NCI-H2227 treated with DMSO at 0.1 percent for 48 hours (cell line): ENCODE data around the gene LYL1.

Source experiments
- DNase-seq: peaks from one replicate; lab custom pipeline; 2025; lab: John Stamatoyannopoulos, UW

The LYL1 gene

DNA sequence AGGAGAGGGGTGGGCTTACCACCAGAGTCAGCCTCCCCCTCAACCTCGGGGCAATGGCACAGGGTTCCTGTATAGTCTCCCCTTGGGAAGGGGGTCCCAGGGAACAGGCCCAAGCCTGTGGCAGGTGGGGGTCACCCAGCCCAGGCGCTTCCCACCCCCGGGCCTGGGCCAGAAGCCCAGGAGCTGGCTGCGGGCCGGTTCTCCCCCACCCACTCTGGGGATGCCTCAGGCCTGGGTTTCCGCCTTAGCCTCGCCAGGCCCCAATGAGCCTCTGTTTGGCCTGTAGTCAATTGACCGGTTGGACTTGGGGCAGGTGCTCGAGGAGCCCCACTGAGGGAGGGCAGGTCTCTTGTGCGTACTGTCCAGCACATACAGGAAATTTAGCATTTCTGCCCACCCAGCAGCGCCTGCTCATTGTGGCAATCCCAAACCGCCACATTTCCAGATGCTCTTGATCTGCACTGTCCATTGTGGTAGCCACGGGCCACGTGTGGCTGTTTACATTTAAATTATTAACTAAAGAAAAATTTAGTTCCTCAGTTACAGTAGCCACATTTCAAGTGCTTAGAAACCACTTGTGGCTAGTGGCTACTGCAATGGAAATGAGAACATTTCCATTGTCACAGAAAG, 9.9 kb downstream of the LYL1 start:
- no peak for DNase-seq

DNA sequence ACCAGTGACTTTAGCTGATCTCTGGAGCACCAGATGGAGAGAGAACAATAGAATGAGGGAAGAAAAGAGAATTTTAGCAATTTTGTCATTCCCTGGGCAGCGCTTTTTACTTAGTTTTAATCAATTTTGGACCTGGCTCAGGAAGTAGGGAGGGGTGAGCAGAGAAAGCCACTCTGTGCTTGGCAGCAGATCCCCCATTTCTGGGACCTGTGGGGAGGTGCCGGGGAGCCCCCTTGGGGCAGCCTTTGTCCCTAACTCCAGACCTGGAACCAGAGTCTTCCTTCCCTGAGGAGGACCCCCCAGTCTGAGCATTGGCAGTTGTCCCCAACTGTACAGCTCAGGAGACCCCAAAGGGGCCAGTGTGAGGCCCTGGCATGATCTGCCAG, 10.5 kb downstream of the LYL1 start:
- no peak for DNase-seq

DNA sequence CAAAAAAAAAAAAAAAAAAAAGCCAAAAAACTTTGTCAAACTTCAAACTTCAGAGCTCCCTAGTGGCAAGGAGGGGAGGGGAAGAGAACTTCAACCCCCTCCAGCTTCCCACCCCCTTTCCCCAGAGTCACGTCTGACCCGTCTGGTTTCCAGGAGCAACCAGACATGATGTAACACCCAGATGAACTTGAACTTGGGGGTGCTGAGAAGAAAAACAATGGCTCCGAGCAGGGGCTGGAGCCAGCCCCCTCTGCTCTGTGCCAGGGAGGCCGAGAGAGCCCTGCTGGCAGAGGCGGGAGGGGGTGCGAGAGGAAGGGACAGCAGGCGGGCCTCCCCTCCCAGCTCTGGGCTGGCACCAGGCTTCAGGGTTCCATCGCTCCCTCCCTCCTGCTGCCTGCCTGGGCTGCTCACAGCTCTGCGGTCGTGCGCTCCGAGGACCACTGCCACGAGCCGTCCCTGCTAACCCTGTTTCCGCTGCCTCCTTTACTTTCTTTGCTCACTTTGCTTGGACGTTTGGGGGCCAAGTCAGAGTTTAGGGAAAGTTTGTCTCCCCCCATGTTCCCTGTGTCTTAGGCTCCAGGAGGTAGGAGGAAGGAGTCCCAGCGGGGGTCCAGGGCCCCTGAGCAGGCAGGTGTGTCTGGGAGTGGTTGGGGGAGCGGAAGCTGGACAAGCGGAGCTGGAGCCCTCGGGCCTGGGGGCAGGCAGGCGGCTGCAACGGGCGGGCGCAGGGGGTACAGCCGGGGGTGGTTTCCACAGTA, 11.1 kb downstream of the LYL1 start:
- DNase-seq = no peak

DNA sequence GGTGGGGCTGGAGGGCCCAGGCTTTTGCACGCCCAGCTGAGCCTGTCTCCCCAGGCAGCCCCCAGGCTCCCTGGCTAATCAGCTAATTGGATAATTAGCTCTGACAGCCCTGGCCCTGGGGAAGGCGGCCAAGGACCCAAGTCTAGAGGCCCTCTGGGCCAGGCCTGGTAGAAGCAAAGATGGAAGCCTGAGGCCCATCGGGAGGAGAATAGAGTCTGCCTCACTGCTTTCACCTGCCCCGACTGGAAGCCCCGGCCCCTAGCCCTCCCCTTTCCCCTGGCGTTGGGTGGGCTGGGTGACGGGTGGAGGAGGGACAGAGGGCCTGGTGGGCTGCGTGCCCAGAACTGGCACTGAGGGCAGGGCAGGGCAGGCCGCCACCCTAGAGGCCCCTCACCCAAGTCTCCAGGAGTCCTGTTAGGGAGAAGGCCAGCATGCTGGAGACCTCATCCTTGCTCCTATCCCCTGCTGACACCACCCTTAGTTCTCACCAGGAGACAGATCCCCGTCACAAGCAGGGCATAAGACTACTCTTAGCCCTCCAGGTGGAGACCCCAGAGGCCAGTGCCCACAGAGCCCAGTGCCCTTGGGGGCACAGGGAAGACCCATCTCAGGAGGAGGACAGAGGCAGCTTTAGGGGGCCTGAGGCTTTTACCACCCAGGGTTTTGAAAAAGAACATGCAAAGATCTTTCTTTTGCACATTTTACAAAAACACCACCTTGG, 12.0 kb downstream of the LYL1 start:
- DNase-seq = no peak

DNA sequence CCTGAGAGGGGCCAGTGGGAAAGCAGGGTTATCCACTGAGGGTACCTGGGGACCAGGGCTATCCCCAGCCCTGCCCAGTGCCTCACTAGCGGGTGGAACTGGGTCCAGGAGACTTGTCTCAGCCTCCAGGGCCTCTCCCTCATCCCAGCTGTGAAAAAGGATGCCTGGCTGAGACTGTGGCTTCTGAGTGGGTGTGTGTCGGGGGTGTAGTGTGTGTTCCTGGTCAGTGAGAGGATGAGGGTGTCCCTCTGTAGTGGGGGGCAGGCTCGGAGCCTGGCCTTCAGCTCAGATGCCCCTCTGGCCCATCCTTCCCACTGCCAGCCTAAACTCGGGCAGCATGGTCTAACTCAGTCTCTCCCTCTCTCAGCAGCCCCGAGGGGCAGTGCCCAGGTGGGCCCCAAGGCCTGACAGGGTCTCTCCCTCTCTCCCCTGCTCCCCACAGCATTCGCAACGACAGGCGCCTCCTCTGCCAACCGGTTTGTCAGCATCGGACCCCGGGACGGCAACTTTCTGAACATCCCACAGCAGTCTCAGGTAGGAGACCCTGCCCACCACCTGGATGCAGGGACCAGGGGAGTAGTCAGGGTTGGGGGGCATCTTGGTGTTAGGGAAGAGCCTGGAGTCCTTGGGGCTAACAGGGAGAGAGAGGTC, 12.7 kb downstream of the LYL1 start:
- no peak for DNase-seq

DNA sequence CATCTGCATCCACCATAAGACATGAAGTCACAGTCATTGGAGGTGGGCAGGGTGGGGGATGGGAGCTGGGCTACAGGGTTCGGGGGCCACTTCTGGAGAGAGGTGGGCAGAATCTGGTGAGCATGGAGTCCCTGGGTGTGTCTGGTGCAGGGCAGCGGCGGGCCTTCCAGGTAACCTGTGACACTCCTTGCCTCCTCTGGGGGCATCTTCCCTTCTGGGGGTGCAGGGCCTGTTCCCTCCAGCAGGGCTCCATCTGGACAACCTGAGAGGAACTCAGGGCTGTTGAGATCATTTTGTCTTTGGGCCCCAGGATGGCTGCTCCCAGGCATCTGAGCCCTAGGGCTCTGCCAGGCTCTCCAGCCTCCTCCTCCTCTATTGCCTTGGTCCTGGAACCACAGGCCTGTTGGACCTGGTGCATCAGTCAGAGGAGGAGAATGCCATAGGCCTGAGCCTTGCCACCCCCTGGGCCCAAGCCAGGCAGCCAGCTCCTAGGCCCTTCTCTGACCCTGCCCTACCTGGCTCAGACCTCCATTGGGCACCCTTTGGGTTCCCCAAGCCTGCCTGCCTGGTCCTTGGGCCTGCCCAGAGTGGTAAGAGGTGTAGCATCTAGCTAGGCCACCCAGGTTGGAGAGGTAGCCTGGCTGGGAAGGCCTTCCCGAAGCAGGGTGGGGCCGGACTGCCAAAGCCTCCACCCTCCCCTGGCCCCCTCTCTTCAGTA, 13.4 kb downstream of the LYL1 start:
- DNase-seq = no peak

DNA sequence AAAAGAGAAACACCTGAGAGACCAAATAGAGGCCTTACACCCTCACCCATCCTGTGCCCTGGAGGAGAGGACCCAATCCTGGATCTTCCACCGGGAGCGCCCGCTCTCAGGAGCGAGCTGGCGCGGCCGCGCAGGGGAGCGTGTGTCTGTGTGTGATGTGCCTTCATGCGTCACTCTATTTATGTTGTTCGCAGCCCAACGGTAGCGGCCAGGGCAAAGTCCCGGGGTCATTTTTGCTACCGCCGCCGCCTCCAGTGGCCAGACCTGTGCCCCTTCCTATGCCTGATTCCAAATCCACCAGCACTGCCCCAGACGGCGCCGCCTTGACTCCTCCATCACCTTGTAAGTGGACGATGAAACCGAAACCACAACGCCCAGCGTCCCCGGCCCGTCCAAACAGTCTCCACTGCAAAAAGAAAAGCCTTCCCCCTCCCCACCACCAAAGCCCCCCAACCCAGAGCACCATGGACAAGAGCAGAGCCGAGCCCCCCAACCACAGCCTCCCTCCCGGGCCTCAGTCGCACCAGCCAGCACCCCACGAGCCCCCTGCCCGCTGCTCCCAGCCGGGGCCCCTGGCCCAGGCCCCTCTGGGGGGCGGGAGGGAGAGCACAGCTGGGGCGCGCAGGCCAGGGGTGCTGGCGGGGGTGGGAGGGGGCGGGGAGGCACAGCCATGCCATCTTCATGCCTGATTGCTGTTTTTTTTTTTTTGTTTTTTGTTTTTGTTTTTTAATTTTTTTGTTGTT, 14.7 kb downstream of the LYL1 start:
- DNase-seq = no peak

DNA sequence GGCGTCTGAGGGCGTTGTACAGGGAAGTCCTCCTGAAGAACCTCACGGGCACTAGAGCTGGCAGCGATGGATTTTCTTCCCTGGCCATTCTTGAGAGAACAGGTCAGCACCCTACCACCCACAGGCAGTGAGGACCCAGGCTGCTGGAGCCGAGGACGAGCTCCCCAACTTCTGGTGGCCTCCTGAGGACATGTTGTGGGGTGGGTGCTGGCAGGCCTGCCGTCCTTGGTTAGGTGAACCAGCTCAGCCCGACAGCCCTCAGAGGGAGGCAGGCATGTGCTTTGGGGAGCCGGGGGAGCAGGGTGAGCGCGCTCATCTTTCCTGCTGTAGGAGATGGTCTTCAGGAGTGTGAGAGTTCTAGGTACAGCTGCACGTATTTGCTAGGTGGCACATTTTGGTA, 15.4 kb downstream of the LYL1 start:
- DNase-seq = no peak

DNA sequence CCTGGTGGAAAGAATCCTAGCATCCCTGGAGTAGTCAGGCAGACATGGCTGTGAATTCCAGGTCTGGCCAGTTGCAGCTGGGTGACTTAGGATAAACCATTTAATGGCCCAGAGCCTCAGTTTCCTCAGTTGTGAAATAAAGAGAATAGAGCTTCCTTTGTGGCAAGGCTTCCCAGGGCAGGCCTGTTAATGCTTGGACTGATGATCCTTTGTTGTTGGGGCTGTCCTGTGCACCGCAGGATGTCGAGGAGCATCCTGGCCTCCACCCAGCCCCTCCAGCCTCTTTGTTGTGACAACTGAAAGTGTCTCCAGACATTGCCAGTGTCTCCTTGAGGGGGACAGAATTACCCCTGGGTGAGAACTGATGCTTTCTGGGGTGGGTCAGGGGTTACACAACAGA, 16.3 kb downstream of the LYL1 start:
- no peak for DNase-seq

DNA sequence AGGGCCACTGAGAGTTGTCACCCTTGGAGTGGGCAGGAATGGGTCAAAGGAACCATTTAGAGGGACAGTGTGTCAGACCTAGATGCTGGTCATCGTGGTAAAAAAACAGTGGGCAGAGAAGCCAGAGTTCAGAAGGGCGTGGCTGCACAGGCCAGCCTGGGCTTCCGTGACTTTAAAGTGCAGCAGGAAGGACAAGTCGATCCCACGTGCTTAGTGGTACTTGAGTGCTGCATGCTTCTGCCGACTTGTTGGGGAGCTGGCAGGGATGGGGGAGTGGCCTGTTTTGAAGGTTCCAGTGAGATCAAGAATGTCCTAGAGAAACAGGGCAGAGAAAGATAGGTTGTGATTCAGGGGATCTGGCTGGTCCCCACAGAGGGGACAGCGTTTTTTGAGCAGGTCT, 17.0 kb downstream of the LYL1 start:
- no peak for DNase-seq

DNA sequence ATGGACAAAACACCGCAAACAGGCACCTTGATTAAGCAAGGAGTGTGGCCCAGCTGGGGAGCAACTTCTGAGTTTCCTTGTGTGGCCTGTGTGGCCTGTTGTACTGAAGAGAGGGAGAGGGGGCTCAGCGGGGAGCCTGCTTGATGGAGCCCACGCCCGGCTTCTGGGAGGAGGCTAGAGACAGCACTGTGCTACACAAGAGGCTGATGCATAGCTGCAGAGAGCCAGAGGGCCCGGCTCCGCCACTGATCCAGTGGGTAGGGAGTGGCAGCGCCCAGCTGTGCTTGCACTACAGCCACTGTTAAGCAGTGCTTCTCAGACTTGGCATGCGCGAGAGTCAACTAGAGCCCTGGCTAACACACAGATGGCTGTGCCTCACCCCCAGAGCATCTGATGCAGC, 19.0 kb downstream of the LYL1 start:
- DNase-seq = peak; percentile 17

DNA sequence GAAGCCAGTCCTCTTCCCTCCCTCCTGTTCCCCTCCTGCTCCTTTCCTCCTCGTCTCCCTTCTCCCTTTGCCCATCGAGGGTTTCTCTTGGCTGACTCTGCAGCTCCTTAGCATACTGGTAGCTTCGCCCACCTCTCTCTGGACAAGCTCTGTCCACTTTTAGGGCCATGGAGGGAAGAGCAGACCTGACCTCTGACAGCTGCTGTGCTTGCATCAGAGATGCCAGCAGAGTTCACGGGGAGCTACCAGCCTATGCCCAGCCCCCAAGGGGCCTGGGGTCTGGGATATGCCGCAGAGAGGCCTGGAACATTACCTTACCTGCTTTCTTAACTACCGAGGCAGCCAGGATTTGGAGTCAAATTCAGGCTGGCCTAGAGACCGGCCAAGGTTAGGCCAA, 19.7 kb downstream of the LYL1 start:
- DNase-seq = no peak

DNA sequence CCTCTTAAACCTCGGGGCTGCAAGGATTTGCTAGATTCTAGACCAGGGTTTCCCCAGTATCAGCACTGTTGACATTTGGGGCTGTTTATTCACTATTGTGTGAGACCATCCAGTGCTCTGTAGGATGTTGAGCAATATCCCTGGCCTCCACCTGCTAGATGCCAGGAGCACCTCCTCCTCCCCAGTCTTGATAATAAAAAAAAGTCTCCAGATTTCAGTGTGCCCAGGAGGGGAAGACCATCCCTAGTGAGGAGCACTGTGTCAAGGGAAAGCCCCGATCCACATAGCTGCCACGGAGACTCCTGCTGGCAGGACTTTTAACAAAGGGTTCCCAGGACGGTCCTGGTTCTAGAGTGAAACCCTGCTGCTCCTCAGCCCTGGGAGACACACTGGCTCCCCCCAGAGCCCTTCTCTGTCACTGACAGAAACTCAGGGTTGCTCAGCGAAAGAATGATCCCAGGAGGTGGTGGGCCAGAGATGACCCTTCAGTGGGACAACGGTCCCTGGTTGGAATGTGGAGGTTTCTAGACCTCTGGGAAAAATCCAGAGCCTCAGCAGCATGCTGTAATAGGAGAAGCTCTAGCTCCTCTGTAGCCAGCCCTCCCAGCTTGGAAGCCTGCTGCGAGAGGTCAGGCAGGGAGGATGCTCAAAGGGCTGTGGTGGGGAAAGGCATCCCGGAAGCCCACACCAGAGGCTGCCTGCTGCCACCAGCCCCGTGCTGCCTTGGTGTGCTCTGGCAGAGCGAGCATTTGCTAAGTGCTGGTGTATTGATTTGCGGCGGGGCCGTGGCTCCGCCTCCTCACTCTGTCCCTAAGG, 20.3 kb downstream of the LYL1 start:
- DNase-seq = peak; percentile 23

DNA sequence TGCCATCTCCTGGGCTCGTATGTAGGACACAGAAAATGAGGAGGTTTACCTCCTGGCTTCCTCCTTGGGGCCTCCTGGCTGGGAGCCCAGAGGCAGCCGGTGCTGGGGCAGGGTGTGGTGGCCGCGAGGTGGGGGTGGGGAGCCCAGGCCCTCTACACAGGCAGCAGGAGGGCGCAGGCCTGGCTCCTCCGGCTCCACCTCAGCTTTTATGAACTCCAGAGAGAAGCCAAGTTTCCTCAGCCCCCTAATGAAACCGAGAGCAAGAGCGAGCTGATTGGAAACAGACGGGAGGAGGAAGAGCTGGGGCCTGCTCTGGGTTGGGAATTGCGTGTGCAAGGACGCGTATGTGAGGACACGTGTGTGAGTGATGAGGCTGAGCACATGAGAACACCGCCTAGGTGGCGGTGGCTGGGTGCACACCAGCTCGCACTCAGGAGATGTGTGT, 23.1 kb downstream of the LYL1 start:
- DNase-seq = no peak

DNA sequence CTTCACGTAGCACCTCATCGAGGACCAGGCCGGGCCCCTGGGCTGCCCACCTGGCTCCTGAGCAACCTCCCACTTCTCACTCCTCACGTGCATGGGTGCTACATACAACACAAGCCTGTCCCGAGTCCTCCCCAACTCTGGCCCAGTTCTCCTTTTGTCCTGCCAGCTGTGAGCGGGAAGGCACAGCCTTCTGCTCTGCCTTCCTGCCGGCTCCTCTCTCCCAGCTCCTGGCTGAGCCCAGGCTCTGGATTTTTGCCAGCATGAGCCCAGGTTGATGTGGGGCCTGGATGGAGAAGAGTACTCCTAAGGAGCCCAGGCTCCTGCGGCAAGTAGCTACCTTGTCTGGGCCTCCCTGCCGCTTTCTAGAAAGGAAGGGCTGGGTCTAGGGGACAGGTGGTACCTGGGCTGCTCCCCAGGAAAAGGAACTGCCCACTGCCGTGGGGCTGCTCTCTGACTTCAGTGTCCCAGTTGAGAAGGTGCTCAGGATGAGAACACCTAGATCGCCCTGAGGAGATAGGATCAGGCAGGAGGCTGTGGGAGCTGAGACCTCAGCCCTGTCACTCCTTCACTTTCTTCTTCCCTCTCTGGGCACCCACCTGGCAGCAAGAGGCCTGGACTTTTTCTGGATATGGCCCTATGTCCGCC, 23.6 kb downstream of the LYL1 start:
- DNase-seq = no peak

DNA sequence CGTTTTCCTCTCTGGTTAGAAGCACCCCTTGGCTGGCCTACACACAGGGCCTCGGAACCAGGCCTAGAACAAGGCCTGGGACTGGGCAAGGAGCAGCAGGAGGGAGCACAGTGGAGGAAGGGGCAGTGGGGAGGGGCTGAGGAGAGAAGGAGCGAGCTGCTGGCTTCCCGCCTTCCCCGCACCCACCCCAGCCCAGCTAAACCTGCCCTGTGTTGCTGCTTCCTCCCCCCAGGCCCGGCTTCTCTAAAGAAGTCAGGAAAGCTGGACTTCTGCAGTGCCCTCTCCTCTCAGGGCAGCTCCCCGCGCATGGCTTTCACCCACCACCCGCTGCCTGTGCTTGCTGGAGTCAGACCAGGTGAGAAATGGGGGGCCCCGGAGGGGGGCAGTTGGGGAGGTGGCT, 24.3 kb downstream of the LYL1 start:
- DNase-seq = no peak

DNA sequence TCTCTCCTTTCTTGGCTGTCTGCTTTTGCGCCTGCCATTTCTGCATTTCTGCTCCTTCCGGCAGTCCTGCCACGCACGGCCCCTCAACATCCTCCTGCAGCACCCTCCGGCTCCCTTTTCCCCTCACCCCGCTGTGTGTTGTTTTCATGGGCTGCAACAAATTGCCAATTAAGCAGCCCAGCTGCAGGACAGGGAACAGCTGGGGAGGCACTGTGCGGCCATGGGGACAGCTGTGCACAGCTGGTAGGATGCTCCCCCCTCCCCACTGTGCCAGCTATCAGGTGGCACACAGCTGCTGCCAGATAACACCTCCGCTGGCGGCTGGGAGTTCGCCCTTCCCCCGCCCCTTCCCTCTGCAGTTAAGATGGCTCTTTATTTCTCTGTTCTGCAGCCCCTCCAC, 25.4 kb downstream of the LYL1 start:
- DNase-seq = no peak

DNA sequence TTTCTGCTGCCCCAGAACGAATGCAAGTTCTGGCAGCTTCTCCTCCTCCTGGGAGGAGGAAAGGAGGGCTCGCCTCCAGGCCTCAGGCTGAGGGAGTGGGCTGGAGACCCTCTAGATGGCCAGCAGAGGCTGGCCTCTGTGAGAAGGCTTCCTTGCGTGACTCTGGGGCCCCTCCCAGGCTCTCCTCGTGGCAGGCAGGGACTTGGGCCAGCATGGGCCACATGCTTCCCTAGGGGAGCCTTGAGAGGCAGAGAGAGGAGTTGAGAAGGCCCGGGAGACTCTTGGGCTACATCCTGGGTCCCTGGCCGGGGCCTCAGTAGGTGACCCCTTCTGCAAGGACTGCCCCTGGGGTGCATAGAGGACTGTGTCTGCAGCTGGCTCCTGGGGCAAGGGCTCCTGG, 25.9 kb downstream of the LYL1 start:
- no peak for DNase-seq

DNA sequence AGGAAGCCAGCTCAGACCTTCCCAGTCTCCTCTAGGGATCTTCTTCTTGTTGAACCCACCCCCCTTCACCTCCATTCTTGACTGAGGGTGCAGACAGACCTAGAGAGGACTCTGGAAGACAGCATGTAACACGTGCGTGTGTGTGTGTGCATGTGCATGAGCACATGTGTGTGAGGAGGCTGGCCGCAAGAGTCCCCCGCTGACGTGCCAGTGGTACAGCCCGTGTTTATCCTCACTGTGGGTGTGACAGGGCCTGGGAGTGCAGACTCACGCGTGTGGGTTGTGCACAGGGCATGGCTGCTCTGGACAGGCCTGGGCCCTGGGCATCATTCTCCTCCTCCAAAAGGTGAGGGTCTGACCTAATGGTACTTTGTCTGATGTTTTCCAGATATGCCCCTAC, 26.3 kb downstream of the LYL1 start:
- no peak for DNase-seq

DNA sequence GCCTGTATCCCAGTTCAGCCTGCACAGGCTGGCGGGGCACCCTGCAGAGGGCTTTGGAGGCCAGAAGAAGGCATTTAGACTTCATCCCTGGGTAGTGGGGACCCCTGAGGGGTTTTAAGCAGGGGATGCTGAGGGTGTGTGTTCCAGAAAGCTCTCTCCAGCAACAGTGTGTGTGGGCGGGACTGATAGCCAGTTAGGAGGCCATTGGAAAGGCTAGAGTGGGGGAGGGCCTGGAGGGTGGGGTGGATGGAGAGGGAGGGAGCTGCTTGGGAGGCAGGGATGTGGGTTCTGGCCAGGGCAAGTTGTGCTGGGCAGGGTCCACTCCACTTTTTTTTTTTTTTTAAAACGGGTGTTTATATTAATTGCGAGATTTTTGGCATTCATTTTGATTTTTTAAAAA, 28.3 kb downstream of the LYL1 start:
- no peak for DNase-seq
